ENCODE data around the gene CXCL1. TPM values are rescaled to one million over a fixed set of nuclear protein-coding genes. Genes with fewer than 3 reads are reported as not detected.
"Not testable (repeated sequence)": the region's sequence is repeated elsewhere in the genome, so short reads cannot be mapped to it uniquely, and the experiment has no call there.

Gene CXCL1
- total RNA-seq, 1 donor from 2014 or later: 5.7 TPM

GRCh38 chr4:73894001-73894400, 24.8 kb downstream of the CXCL1 start:
- H3K27me3 Mint-ChIP-seq: peaks cover 8% of the 10 kb centered on the region
- no peak for TF ChIP-seq CTCF (conservative IDR thresholded peaks at IDR 0.05)
- peaks cover 27% of the 10 kb centered on the region for H3K4me1 Mint-ChIP-seq (ENCODE audit: unreplicated experiment)
- H3K36me3 Mint-ChIP-seq: no peaks in the 10 kb centered on the region
- H3K9me3 Mint-ChIP-seq: peaks cover 4% of the 10 kb centered on the region
- no peak overlapping the region for H3K4me3 Mint-ChIP-seq
- DNase-seq (ENCODE audit: extremely low spot score, unreplicated experiment): no peak
- H3K27ac Mint-ChIP-seq: no peak overlapping the region

GRCh38 chr4:73895201-73896175, 26.3 kb downstream of the CXCL1 start:
- Mint-ChIP-seq H3K27me3 (peaks cover 7% of the 10 kb centered on the region), H3K9me3 (peaks cover 4% of the 10 kb centered on the region), H3K4me1 (ENCODE audit: unreplicated experiment) (peaks cover 27% of the 10 kb centered on the region), H3K27ac (no peak overlapping the region), H3K36me3 (no peaks in the 10 kb centered on the region), H3K4me3 (no peak overlapping the region)
- DNase-seq (ENCODE audit: extremely low spot score, unreplicated experiment): no peak
- TF ChIP-seq CTCF (conservative IDR thresholded peaks at IDR 0.05): no peak

GRCh38 chr4:73896416-73896815, 27.2 kb downstream of the CXCL1 start:
- Mint-ChIP-seq H3K9me3 (peaks cover 4% of the 10 kb centered on the region), H3K27ac (no peak overlapping the region), H3K36me3 (no peaks in the 10 kb centered on the region), H3K27me3 (peaks cover 7% of the 10 kb centered on the region), H3K4me1 (ENCODE audit: unreplicated experiment) (peaks cover 27% of the 10 kb centered on the region), H3K4me3 (no peak overlapping the region)
- no peak for TF ChIP-seq CTCF (conservative IDR thresholded peaks at IDR 0.05)
- DNase-seq (ENCODE audit: extremely low spot score, unreplicated experiment): no peak

GRCh38 chr4:73897380-73898136, 28.4 kb downstream of the CXCL1 start:
- H3K27me3 Mint-ChIP-seq: peaks cover 3% of the 10 kb centered on the region
- no peak overlapping the region for H3K4me3 Mint-ChIP-seq
- no peak for TF ChIP-seq CTCF (conservative IDR thresholded peaks at IDR 0.05)
- no peaks in the 10 kb centered on the region for H3K36me3 Mint-ChIP-seq
- peaks cover 22% of the 10 kb centered on the region for H3K4me1 Mint-ChIP-seq (ENCODE audit: unreplicated experiment)
- no peak overlapping the region for H3K27ac Mint-ChIP-seq
- H3K9me3 Mint-ChIP-seq: peaks cover 4% of the 10 kb centered on the region
- no peak for DNase-seq (ENCODE audit: extremely low spot score, unreplicated experiment)

- peaks cover 21% of the 10 kb centered on the region for H3K4me1 Mint-ChIP-seq (ENCODE audit: unreplicated experiment)
- H3K4me3 Mint-ChIP-seq; H3K9me3 Mint-ChIP-seq; H3K36me3 Mint-ChIP-seq; H3K27me3 Mint-ChIP-seq; H3K27ac Mint-ChIP-seq; DNase-seq (ENCODE audit: extremely low spot score, unreplicated experiment): not testable (repeated sequence)
These were observed 30.1 kb downstream of the CXCL1 start for GRCh38 chr4:73899338-73899737.

GRCh38 chr4:73901031-73901430, 31.8 kb downstream of the CXCL1 start:
- Mint-ChIP-seq H3K4me3 (no peak overlapping the region), H3K36me3 (no peaks in the 10 kb centered on the region), H3K4me1 (ENCODE audit: unreplicated experiment) (peaks cover 8% of the 10 kb centered on the region), H3K9me3 (no peaks in the 10 kb centered on the region), H3K27me3 (peaks cover 3% of the 10 kb centered on the region), H3K27ac (no peak overlapping the region)
- no peak for TF ChIP-seq CTCF (conservative IDR thresholded peaks at IDR 0.05)
- no peak for DNase-seq (ENCODE audit: extremely low spot score, unreplicated experiment)

Data from type B pancreatic cell (in vitro differentiated cells).